Vagina (tissue), 2 donors: Measurements from ENCODE around the gene ZNF804B.

Experiments
- CTCF ChIP-seq, 3 experiments: fragments of 450-650 bp in 2 of 3; fragments of 200-600 bp in 1 of 3; sonication (generic) in 1 of 3; IDR thresholded peaks; one replicate each; pipeline ENCODE4 v1.5.1; 2017 to 2019; ENCODE audit warnings: antibody characterized with exemption in 3 of 3, mild to moderate bottlenecking in 2 of 3, moderate library complexity in 2 of 3
- POLR2A ChIP-seq, 2 donors: fragments of 450-650 bp; IDR thresholded peaks; one replicate each; pipeline ENCODE4 v1.6.1; 2017; ENCODE audit warnings: antibody characterized with exemption in 2 of 2, mild to moderate bottlenecking in 2 of 2, moderate library complexity in 2 of 2
- POLR2AphosphoS5 ChIP-seq, 2 donors: sonication (generic); formaldehyde crosslinking; IDR thresholded peaks; one replicate each; pipeline ENCODE4 v1.9.0; 2017; ENCODE audit warnings: antibody characterized with exemption in 2 of 2, mild to moderate bottlenecking in 2 of 2, low read depth in 1 of 2; ENCODE audit not compliant: insufficient read depth in 1 of 2

DNA sequence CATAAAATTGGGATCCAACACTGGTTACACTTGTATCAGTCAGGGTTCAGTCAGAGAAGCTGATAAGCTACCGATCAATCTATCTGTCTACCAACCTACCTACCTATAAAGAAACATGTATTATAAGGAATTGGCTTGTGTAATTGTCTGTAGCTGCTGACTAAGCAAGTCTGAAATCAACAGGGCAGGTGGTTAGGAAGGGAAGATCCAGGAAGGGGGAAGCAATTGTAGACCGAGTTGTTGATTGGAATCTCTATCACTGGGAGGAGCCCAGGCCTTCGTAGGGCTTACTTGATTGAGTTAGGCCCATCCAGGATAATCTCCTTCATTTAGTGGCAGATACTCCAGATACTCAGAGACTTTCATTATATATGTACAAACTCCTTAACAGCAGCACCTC, 307.5 kb downstream of the ZNF804B start:
- TF ChIP-seq POLR2A (IDR thresholded peaks at IDR 0.05) (no peak), CTCF (IDR thresholded peaks at IDR 0.05) (no peak), POLR2AphosphoS5 (IDR thresholded peaks at IDR 0.05; ENCODE audit: insufficient read depth in 1 of 2, low read depth in 1 of 2) (no peak)
